HEK293 (cell line): ENCODE measurements around the gene MAGI1.

ENCODE experiments used
- CTCF ChIA-PET: fragments of 350-600 bp; formaldehyde crosslinking; extraction: SDS; loops from one replicate; lab custom pipeline; 2021; ENCODE audit warnings: antibody characterized with exemption; lab: Yijun Ruan, JAX
- POLR2A ChIA-PET: fragments of 300-600 bp; formaldehyde crosslinking; extraction: SDS; loops from one replicate; lab custom pipeline; 2020; ENCODE audit warnings: antibody characterized with exemption, inconsistent platforms; lab: Yijun Ruan, JAX
- H3K27ac ChIP-seq: fragments of 200-500 bp; sonication (Bioruptor generic); 2 replicates; pipeline ENCODE4 v1.5.1; 2014; ENCODE audit warnings: low read depth, low read length, control low read depth, inconsistent platforms; ENCODE audit errors: extremely low read depth
- H3K36me3 ChIP-seq, 2 experiments: fragments of 200-500 bp in 1 of 2; sonication (Bioruptor generic) in 1 of 2; 1 replicate in 1 of 2; 2 replicates in 1 of 2; pipeline ENCODE4 v1.5.1; 2014 to 2017; ENCODE audit warnings: inconsistent platforms in 2 of 2, low read length in 2 of 2; ENCODE audit not compliant: control insufficient read depth in 2 of 2, insufficient read depth in 1 of 2
- H3K4me1 ChIP-seq: fragments of 200-500 bp; sonication (Bioruptor generic); 2 replicates; pipeline ENCODE4 v1.5.1; 2014; ENCODE audit warnings: mild to moderate bottlenecking, low read length, inconsistent platforms; ENCODE audit not compliant: control insufficient read depth, insufficient read depth
- H3K4me3 ChIP-seq: 2 replicates; pipeline ENCODE4 v1.5.1; 2011; ENCODE audit warnings: low read depth, mild to moderate bottlenecking, control low read depth, low read length, moderate library complexity
- H3K9me3 ChIP-seq: fragments of 200-500 bp; sonication (Bioruptor generic); 2 replicates; pipeline ENCODE4 v1.5.1; 2014; ENCODE audit warnings: low read depth, low read length, inconsistent platforms; ENCODE audit not compliant: control insufficient read depth, insufficient read depth
- BCL11B ChIP-seq: fragments of 450-650 bp; formaldehyde crosslinking; IDR thresholded peaks from 2 replicates; pipeline ENCODE4 v1.5.1; 2016; ENCODE audit warnings: low read depth, missing biosample characterization, missing genetic modification characterization
- FEZF1 ChIP-seq: fragments of 450-650 bp; formaldehyde crosslinking; IDR thresholded peaks from 2 replicates; pipeline ENCODE4 v1.5.1; 2016; ENCODE audit warnings: missing biosample characterization, missing genetic modification characterization
- REPIN1 ChIP-seq: fragments of 450-650 bp; formaldehyde crosslinking; IDR thresholded peaks from 2 replicates; pipeline ENCODE4 v1.5.1; 2017; ENCODE audit warnings: missing biosample characterization, missing genetic modification characterization, low read depth
- ZBTB17 ChIP-seq: fragments of 450-650 bp; formaldehyde crosslinking; IDR thresholded peaks from 2 replicates; pipeline ENCODE4 v1.5.1; 2016; ENCODE audit warnings: missing biosample characterization, missing genetic modification characterization
- ZBTB21 ChIP-seq: fragments of 450-650 bp; formaldehyde crosslinking; IDR thresholded peaks from 2 replicates; pipeline ENCODE4 v1.5.1; 2017; ENCODE audit warnings: missing biosample characterization, missing genetic modification characterization
- ZFP41 ChIP-seq: fragments of 450-650 bp; formaldehyde crosslinking; IDR thresholded peaks from 2 replicates; pipeline ENCODE4 v1.5.1; 2016; ENCODE audit warnings: missing biosample characterization, missing genetic modification characterization, borderline replicate concordance
- ZNF10 ChIP-seq: fragments of 450-650 bp; formaldehyde crosslinking; IDR thresholded peaks from 2 replicates; pipeline ENCODE4 v1.5.1; 2017; ENCODE audit warnings: missing biosample characterization, missing genetic modification characterization
- ZNF114 ChIP-seq: fragments of 450-650 bp; formaldehyde crosslinking; IDR thresholded peaks from 2 replicates; pipeline ENCODE4 v1.5.0; 2017; ENCODE audit warnings: missing biosample characterization, missing genetic modification characterization
- ZNF146 ChIP-seq: fragments of 450-650 bp; formaldehyde crosslinking; IDR thresholded peaks from 2 replicates; pipeline ENCODE4 v1.5.1; 2016; ENCODE audit warnings: missing biosample characterization, missing genetic modification characterization
- ZNF155 ChIP-seq: fragments of 450-650 bp; formaldehyde crosslinking; IDR thresholded peaks from 2 replicates; pipeline ENCODE4 v1.5.1; 2016; ENCODE audit warnings: missing biosample characterization, missing genetic modification characterization
- ZNF223 ChIP-seq: fragments of 450-650 bp; formaldehyde crosslinking; IDR thresholded peaks from 2 replicates; pipeline ENCODE4 v1.5.1; 2016; ENCODE audit warnings: missing biosample characterization, missing genetic modification characterization
- ZNF23 ChIP-seq: fragments of 450-650 bp; formaldehyde crosslinking; IDR thresholded peaks from 2 replicates; pipeline ENCODE4 v1.5.1; 2016; ENCODE audit warnings: missing biosample characterization, missing genetic modification characterization, borderline replicate concordance
- ZNF248 ChIP-seq: fragments of 450-650 bp; formaldehyde crosslinking; IDR thresholded peaks from 2 replicates; pipeline ENCODE4 v1.5.1; 2017; ENCODE audit warnings: missing biosample characterization, missing genetic modification characterization
- ZNF324 ChIP-seq: fragments of 450-650 bp; formaldehyde crosslinking; IDR thresholded peaks from 2 replicates; pipeline ENCODE4 v1.5.1; 2016; ENCODE audit warnings: missing biosample characterization, missing genetic modification characterization
- ZNF394 ChIP-seq: fragments of 450-650 bp; formaldehyde crosslinking; IDR thresholded peaks from 2 replicates; pipeline ENCODE4 v1.5.1; 2016; ENCODE audit warnings: missing biosample characterization, missing genetic modification characterization, mild to moderate bottlenecking, moderate library complexity, borderline replicate concordance
- ZNF473 ChIP-seq: fragments of 450-650 bp; formaldehyde crosslinking; IDR thresholded peaks from 2 replicates; pipeline ENCODE4 v1.5.1; 2017; ENCODE audit warnings: missing biosample characterization, missing genetic modification characterization
- ZNF48 ChIP-seq: fragments of 450-650 bp; formaldehyde crosslinking; IDR thresholded peaks from 2 replicates; pipeline ENCODE4 v1.5.1; 2016; ENCODE audit warnings: missing biosample characterization, missing genetic modification characterization
- ZNF521 ChIP-seq: fragments of 450-650 bp; formaldehyde crosslinking; IDR thresholded peaks from 2 replicates; pipeline ENCODE4 v1.5.1; 2017; ENCODE audit warnings: missing biosample characterization, mild to moderate bottlenecking, missing genetic modification characterization
- ZNF623 ChIP-seq: fragments of 450-650 bp; formaldehyde crosslinking; IDR thresholded peaks from 2 replicates; pipeline ENCODE4 v1.5.1; 2016; ENCODE audit warnings: missing biosample characterization, missing genetic modification characterization
- ZNF624 ChIP-seq: fragments of 450-650 bp; formaldehyde crosslinking; IDR thresholded peaks from 2 replicates; pipeline ENCODE4 v1.5.1; 2017; ENCODE audit warnings: missing biosample characterization, missing genetic modification characterization
- ZNF658 ChIP-seq: fragments of 450-650 bp; formaldehyde crosslinking; IDR thresholded peaks from 2 replicates; pipeline ENCODE4; 2016; ENCODE audit warnings: missing biosample characterization, missing genetic modification characterization
- TF ChIP-seq, protein P1 (sequence below): fragments of 450-650 bp; formaldehyde crosslinking; IDR thresholded peaks from 2 replicates; pipeline ENCODE4; 2016; ENCODE audit warnings: missing biosample characterization, missing genetic modification characterization
- TF ChIP-seq, protein P2 (sequence below): fragments of 450-650 bp; formaldehyde crosslinking; IDR thresholded peaks from 2 replicates; pipeline ENCODE4 v1.5.1; 2017; ENCODE audit warnings: missing biosample characterization, missing genetic modification characterization
- TF ChIP-seq, protein P3 (sequence below): fragments of 450-650 bp; formaldehyde crosslinking; IDR thresholded peaks from 2 replicates; pipeline ENCODE4 v1.5.1; 2016; ENCODE audit warnings: missing biosample characterization, missing genetic modification characterization
- TF ChIP-seq, protein P4 (sequence below): sonication (generic); formaldehyde crosslinking; IDR thresholded peaks from 2 replicates; pipeline ENCODE4 v1.8.1; 2022; ENCODE audit warnings: mild to moderate bottlenecking, moderate library complexity, missing genetic modification reagents
- TF ChIP-seq, protein P5 (sequence below): fragments of 450-650 bp; formaldehyde crosslinking; IDR thresholded peaks from 2 replicates; pipeline ENCODE4 v1.5.1; 2016; ENCODE audit warnings: missing biosample characterization, missing genetic modification characterization
- TF ChIP-seq, protein P6 (sequence below): fragments of 450-650 bp; formaldehyde crosslinking; IDR thresholded peaks from 2 replicates; pipeline ENCODE4 v1.5.1; 2016; ENCODE audit warnings: missing biosample characterization, missing genetic modification characterization
- TF ChIP-seq, protein P7 (sequence below): fragments of 450-650 bp; formaldehyde crosslinking; IDR thresholded peaks from 2 replicates; pipeline ENCODE4 v1.5.1; 2017; ENCODE audit warnings: missing biosample characterization, missing genetic modification characterization

The MAGI1 gene

DNA sequence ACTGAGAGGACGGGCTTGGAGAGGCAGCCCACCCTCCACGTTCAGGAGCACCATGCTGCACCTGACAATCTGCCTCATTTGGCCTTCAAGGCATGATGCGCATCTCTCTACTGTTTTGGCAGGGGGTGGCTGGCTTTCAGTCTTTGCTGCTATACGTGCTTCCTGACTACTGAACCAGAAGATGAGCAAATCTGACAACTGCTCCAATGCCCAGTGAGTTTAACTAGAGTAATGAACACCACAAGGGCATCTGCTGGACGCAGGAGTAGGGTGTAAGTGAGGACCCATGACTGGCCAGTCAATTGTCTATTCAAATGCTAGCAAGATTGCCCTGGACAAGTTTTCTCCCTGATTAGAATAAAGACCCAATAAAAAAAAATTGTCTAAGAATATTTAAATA is 335.7 kb downstream of the MAGI1 start:
- H3K4me3 ChIP-seq = no peak overlapping the region
- ChIA-PET CTCF (no interaction called here), POLR2A (no interaction called here)
- no peaks in the 10 kb centered on the region for H3K36me3 ChIP-seq
- TF ChIP-seq, protein P1, sequence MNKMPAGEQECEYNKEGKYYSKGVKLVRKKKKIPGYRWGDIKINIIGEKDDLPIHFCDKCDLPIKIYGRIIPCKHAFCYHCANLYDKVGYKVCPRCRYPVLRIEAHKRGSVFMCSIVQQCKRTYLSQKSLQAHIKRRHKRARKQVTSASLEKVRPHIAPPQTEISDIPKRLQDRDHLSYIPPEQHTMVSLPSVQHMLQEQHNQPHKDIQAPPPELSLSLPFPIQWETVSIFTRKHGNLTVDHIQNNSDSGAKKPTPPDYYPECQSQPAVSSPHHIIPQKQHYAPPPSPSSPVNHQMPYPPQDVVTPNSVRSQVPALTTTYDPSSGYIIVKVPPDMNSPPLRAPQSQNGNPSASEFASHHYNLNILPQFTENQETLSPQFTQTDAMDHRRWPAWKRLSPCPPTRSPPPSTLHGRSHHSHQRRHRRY (tag by site-specific recombination) = no peak
- TF ChIP-seq BCL11B (tag by site-specific recombination) (no peak), ZNF521 (tag by site-specific recombination) (no peak), FEZF1 (tag by site-specific recombination) (no peak), ZNF48 (no peak), ZNF23 (tag by site-specific recombination) (no peak), ZFP41 (tag by site-specific recombination) (no peak), ZNF658 (no peak), ZNF623 (tag by site-specific recombination) (no peak), ZNF324 (tag by site-specific recombination) (no peak), REPIN1 (no peak), ZNF10 (no peak), ZNF473 (no peak), ZNF146 (tag by site-specific recombination) (no peak)
- TF ChIP-seq, protein P2, sequence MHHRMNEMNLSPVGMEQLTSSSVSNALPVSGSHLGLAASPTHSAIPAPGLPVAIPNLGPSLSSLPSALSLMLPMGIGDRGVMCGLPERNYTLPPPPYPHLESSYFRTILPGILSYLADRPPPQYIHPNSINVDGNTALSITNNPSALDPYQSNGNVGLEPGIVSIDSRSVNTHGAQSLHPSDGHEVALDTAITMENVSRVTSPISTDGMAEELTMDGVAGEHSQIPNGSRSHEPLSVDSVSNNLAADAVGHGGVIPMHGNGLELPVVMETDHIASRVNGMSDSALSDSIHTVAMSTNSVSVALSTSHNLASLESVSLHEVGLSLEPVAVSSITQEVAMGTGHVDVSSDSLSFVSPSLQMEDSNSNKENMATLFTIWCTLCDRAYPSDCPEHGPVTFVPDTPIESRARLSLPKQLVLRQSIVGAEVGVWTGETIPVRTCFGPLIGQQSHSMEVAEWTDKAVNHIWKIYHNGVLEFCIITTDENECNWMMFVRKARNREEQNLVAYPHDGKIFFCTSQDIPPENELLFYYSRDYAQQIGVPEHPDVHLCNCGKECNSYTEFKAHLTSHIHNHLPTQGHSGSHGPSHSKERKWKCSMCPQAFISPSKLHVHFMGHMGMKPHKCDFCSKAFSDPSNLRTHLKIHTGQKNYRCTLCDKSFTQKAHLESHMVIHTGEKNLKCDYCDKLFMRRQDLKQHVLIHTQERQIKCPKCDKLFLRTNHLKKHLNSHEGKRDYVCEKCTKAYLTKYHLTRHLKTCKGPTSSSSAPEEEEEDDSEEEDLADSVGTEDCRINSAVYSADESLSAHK = no peak
- TF ChIP-seq, protein P3, sequence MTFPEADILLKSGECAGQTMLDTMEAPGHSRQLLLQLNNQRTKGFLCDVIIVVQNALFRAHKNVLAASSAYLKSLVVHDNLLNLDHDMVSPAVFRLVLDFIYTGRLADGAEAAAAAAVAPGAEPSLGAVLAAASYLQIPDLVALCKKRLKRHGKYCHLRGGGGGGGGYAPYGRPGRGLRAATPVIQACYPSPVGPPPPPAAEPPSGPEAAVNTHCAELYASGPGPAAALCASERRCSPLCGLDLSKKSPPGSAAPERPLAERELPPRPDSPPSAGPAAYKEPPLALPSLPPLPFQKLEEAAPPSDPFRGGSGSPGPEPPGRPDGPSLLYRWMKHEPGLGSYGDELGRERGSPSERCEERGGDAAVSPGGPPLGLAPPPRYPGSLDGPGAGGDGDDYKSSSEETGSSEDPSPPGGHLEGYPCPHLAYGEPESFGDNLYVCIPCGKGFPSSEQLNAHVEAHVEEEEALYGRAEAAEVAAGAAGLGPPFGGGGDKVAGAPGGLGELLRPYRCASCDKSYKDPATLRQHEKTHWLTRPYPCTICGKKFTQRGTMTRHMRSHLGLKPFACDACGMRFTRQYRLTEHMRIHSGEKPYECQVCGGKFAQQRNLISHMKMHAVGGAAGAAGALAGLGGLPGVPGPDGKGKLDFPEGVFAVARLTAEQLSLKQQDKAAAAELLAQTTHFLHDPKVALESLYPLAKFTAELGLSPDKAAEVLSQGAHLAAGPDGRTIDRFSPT (tag by site-specific recombination) = no peak
- TF ChIP-seq, protein P4, sequence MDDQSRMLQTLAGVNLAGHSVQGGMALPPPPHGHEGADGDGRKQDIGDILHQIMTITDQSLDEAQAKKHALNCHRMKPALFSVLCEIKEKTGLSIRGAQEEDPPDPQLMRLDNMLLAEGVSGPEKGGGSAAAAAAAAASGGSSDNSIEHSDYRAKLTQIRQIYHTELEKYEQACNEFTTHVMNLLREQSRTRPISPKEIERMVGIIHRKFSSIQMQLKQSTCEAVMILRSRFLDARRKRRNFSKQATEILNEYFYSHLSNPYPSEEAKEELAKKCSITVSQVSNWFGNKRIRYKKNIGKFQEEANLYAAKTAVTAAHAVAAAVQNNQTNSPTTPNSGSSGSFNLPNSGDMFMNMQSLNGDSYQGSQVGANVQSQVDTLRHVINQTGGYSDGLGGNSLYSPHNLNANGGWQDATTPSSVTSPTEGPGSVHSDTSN (CRISPR knock-in tag) = no peak
- TF ChIP-seq, protein P5, sequence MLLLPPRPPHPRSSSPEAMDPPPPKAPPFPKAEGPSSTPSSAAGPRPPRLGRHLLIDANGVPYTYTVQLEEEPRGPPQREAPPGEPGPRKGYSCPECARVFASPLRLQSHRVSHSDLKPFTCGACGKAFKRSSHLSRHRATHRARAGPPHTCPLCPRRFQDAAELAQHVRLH (tag by site-specific recombination) = no peak
- H3K27ac ChIP-seq = no peak overlapping the region
- H3K9me3 ChIP-seq = no peaks in the 10 kb centered on the region
- H3K4me1 ChIP-seq = no peaks in the 10 kb centered on the region

DNA sequence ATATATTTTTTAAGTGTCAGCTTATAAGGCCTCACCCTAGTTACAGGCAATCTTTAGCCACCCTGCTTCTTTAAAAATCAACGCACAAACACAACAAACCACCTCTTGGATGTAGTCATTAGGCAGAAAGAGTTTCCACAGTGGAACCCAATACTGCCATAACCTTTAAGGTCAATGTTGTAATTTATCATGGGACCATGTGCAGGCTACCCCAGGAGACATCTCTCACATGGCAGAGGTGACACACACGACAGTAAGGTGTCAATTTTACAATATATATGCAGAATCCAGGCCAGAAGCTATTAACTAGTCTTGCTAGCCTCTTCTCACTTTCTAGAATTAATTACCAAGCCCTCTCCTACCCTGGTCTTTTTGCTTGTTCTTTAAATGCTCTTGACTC is 336.5 kb downstream of the MAGI1 start:
- no peak overlapping the region for H3K27ac ChIP-seq
- no peak for TF ChIP-seq ZNF394 (tag by site-specific recombination)
- TF ChIP-seq ZNF155 (tag by site-specific recombination) = no peak
- TF ChIP-seq ZBTB17 (tag by site-specific recombination) = no peak
- TF ChIP-seq ZNF114 (tag by site-specific recombination) = no peak
- TF ChIP-seq, protein P6, sequence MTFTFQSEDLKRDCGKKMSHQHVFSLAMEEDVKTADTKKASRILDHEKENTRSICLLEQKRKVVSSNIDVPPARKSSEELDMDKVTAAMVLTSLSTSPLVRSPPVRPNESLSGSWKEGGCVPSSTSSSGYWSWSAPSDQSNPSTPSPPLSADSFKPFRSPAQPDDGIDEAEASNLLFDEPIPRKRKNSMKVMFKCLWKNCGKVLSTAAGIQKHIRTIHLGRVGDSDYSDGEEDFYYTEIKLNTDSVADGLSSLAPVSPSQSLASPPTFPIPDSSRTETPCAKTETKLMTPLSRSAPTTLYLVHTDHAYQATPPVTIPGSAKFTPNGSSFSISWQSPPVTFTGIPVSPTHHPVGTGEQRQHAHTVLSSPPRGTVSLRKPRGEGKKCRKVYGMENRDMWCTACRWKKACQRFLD = no peak
- TF ChIP-seq ZNF624 = no peak
- TF ChIP-seq ZNF223 (tag by site-specific recombination) = no peak
- TF ChIP-seq ZNF248 = no peak
- no peak for TF ChIP-seq ZBTB21 (tag by site-specific recombination)
- TF ChIP-seq, protein P7, sequence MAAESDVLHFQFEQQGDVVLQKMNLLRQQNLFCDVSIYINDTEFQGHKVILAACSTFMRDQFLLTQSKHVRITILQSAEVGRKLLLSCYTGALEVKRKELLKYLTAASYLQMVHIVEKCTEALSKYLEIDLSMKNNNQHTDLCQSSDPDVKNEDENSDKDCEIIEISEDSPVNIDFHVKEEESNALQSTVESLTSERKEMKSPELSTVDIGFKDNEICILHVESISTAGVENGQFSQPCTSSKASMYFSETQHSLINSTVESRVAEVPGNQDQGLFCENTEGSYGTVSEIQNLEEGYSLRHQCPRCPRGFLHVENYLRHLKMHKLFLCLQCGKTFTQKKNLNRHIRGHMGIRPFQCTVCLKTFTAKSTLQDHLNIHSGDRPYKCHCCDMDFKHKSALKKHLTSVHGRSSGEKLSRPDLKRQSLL (tag by site-specific recombination) = no peak
- TF ChIP-seq ZNF324 (tag by site-specific recombination) = no peak
- TF ChIP-seq, all 188 proteins: peak for 0
- ChIA-PET POLR2A (no interaction called here), CTCF (interaction anchor here (0.6 kb wide), 1 partner anchor 251 kb away, joined by 3 read pairs; no protein-coding TSS in a partner anchor)
- Histone ChIP-seq H3K4me1 (no peaks in the 10 kb centered on the region), H3K36me3 (no peaks in the 10 kb centered on the region), H3K9me3 (no peaks in the 10 kb centered on the region), H3K4me3 (no peak overlapping the region)
